OCI-LY7 (cell line): Measurements from ENCODE around the gene PCDH9. TPM values are rescaled to one million over a fixed set of nuclear protein-coding genes. Genes with fewer than 3 reads are reported as not detected.

ENCODE experiments used
- BruUV-seq: library from RNA; stranded (reverse); fragments of 400-500 nt; replicated peaks from 2 replicates; lab custom pipeline; 2021; lab: Mats Ljungman, UMichigan
- CTCF ChIA-PET: fragments of 300-600 bp; sonication (Branson Sonifier 250); formaldehyde crosslinking; loops from one replicate; lab custom pipeline; 2022; ENCODE audit warnings: antibody characterized with exemption; ENCODE audit not compliant: unreplicated experiment; lab: Charles Lee
- POLR2A ChIA-PET: fragments of 300-600 bp; sonication (Branson Sonifier 250); formaldehyde crosslinking; loops from one replicate; lab custom pipeline; 2022; ENCODE audit warnings: antibody characterized with exemption; lab: Charles Lee
- DNase-seq: peaks from one replicate; pipeline ENCODE4 v3.0.0-alpha.2; 2015; ENCODE audit warnings: low spot score
- H2AFZ ChIP-seq: fragments of 200-600 bp; sonication (generic), shearing (Covaris generic); 2 replicates; pipeline ENCODE4 v1.6.1; 2014; ENCODE audit warnings: mild to moderate bottlenecking, antibody characterized with exemption, low read length, moderate library complexity
- H3K27ac ChIP-seq: fragments of 200-600 bp; sonication (generic); 2 replicates; pipeline ENCODE4 v1.5.1; 2014; ENCODE audit warnings: mixed run types, low read depth, mild to moderate bottlenecking, moderate library complexity, low read length, inconsistent platforms; ENCODE audit not compliant: poor library complexity, severe bottlenecking
- H3K36me3 ChIP-seq: fragments of 200-600 bp; sonication (generic); 2 replicates; pipeline ENCODE4 v1.6.1; 2014; ENCODE audit warnings: mild to moderate bottlenecking, antibody characterized with exemption, low read length, moderate library complexity, mixed read lengths; ENCODE audit not compliant: insufficient read depth
- H3K4me1 ChIP-seq: fragments of 200-600 bp; sonication (generic); 2 replicates; pipeline ENCODE4 v1.5.1; 2014; ENCODE audit warnings: mild to moderate bottlenecking, low read length; ENCODE audit not compliant: insufficient read depth, poor library complexity, severe bottlenecking
- H3K4me2 ChIP-seq: fragments of 200-600 bp; sonication (generic); 2 replicates; pipeline ENCODE4 v1.6.1; 2014; ENCODE audit warnings: mild to moderate bottlenecking, low read length
- H3K4me3 ChIP-seq: fragments of 200-600 bp; sonication (generic); 2 replicates; pipeline ENCODE4 v1.5.1; 2014; ENCODE audit warnings: mild to moderate bottlenecking, low read depth, low read length; ENCODE audit not compliant: poor library complexity, severe bottlenecking
- H3K79me2 ChIP-seq: fragments of 200-600 bp; sonication (generic); 2 replicates; pipeline ENCODE4 v1.6.1; 2016; ENCODE audit warnings: low read depth, mild to moderate bottlenecking, low read length, moderate library complexity, mixed read lengths; ENCODE audit not compliant: insufficient read depth
- H3K9me2 ChIP-seq: fragments of 200-600 bp; sonication (generic); 2 replicates; pipeline ENCODE4 v1.6.1; 2016; ENCODE audit warnings: mild to moderate bottlenecking, low read length, mixed read lengths; ENCODE audit not compliant: insufficient read depth
- H3K9me3 ChIP-seq: fragments of 200-600 bp; sonication (generic); 2 replicates; pipeline ENCODE4 v1.6.1; 2014; ENCODE audit warnings: mild to moderate bottlenecking, mixed run types, low read length, mixed read lengths
- H4K20me1 ChIP-seq: fragments of 200-600 bp; sonication (generic); 2 replicates; pipeline ENCODE4 v1.6.1; 2014; ENCODE audit warnings: mild to moderate bottlenecking, antibody characterized with exemption, low read length, moderate library complexity, mixed read lengths; ENCODE audit not compliant: insufficient read depth
- EZH2phosphoT487 ChIP-seq: fragments of 200-600 bp; sonication (generic); IDR thresholded peaks from 2 replicates; pipeline ENCODE4 v1.6.1; 2018; ENCODE audit warnings: low read depth, borderline replicate concordance, mild to moderate bottlenecking, mixed run types, antibody characterized with exemption, low read length, moderate library complexity, mixed read lengths
- intact Hi-C: fragments of 100-400 bp; cut with micrococcal nuclease; formaldehyde crosslinking; loops from one replicate; pipeline ENCODE4 v1.10.0; 2022; ENCODE audit not compliant: unreplicated experiment
- total RNA-seq, 2 experiments: library from RNA; depleted of rRNA in 1 of 2; stranded (reverse); fragments of >200 nt in 1 of 2; shearing (Covaris generic) in 1 of 2; gene quantifications; 2 replicates each; pipeline ENCODE4 v1.2.3, GENCODE V29; 2014 to 2022
- TF ChIP-seq, protein P1 (sequence below): fragments of 200-600 bp; sonication (generic); conservative IDR thresholded peaks from 2 replicates; pipeline ENCODE4 v1.5.1; 2014; ENCODE audit warnings: mild to moderate bottlenecking, antibody characterized with exemption, low read length, moderate library complexity, mixed read lengths

Gene PCDH9
- total RNA-seq, 2 experiments from 2014 or later = 20.1 to 26.0 TPM

GRCh38 chr13:66778461-66778860, 451.7 kb downstream of the PCDH9 start:
- H3K36me3 ChIP-seq = no peaks in the 10 kb centered on the region
- TF ChIP-seq EZH2phosphoT487 = no peak
- TF ChIP-seq, protein P1, sequence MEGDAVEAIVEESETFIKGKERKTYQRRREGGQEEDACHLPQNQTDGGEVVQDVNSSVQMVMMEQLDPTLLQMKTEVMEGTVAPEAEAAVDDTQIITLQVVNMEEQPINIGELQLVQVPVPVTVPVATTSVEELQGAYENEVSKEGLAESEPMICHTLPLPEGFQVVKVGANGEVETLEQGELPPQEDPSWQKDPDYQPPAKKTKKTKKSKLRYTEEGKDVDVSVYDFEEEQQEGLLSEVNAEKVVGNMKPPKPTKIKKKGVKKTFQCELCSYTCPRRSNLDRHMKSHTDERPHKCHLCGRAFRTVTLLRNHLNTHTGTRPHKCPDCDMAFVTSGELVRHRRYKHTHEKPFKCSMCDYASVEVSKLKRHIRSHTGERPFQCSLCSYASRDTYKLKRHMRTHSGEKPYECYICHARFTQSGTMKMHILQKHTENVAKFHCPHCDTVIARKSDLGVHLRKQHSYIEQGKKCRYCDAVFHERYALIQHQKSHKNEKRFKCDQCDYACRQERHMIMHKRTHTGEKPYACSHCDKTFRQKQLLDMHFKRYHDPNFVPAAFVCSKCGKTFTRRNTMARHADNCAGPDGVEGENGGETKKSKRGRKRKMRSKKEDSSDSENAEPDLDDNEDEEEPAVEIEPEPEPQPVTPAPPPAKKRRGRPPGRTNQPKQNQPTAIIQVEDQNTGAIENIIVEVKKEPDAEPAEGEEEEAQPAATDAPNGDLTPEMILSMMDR = no peak
- POLR2A ChIA-PET = interaction anchor here (0.8 to 3.5 kb wide), 6 partner anchors 10 to 73 kb away, joined by 3 to 16 read pairs (median 3); no protein-coding TSS in a partner anchor
- BruUV-seq = no TSS peak
- H3K9me2 ChIP-seq = no peaks in the 10 kb centered on the region
- no peak overlapping the region for H3K27ac ChIP-seq
- no peak overlapping the region for H3K4me3 ChIP-seq
- no peaks in the 10 kb centered on the region for H3K4me1 ChIP-seq
- H3K9me3 ChIP-seq = no peaks in the 10 kb centered on the region
- H2AFZ ChIP-seq = no peak overlapping the region
- no peak for DNase-seq
- CTCF ChIA-PET = no interaction called here
- H3K4me2 ChIP-seq = no peak overlapping the region
- no peaks in the 10 kb centered on the region for H3K79me2 ChIP-seq
- intact Hi-C loops = no loop called here
- no peaks in the 10 kb centered on the region for H4K20me1 ChIP-seq

GRCh38 chr13:66775196-66775595, 454.9 kb downstream of the PCDH9 start:
- BruUV-seq = no TSS peak
- Histone ChIP-seq H3K9me2 (no peaks in the 10 kb centered on the region; the same call in 1 of the 2 replicates), H3K36me3 (no peaks in the 10 kb centered on the region), H3K4me2 (no peak overlapping the region), H3K4me1 (no peaks in the 10 kb centered on the region), H3K79me2 (no peaks in the 10 kb centered on the region), H2AFZ (no peak overlapping the region), H3K27ac (no peak overlapping the region), H3K4me3 (no peak overlapping the region), H3K9me3 (no peaks in the 10 kb centered on the region; the same call in 1 of the 2 replicates), H4K20me1 (no peaks in the 10 kb centered on the region)
- intact Hi-C loops = no loop called here
- no peak for DNase-seq
- CTCF ChIA-PET = no interaction called here
- TF ChIP-seq, protein P1 = no peak
- TF ChIP-seq EZH2phosphoT487 = no peak
- POLR2A ChIA-PET = interaction anchor here (0.6 to 1.7 kb wide), 5 partner anchors 9 to 110 kb away, joined by 3 to 7 read pairs (median 3); no protein-coding TSS in a partner anchor

DNA sequence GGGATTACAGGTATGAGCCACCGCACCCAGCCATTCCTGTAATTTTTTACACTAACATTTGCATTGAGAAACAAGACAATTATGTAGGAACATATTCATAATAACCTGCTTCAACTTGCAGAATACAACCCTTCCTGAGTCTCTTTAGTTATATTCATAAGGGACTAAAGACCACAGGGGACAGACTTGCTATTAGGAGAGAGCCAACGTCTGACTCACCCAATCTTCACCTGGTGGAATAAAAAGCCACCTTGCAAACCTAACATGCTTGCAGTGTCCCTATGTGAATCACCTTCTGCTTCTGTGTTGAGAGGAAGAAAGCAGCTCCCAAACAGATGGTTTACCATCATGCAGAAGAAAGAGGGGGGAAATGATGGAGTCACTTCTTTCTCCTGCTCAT, 456.1 kb downstream of the PCDH9 start:
- Histone ChIP-seq H3K36me3 (no peaks in the 10 kb centered on the region), H3K4me1 (no peaks in the 10 kb centered on the region), H3K79me2 (no peaks in the 10 kb centered on the region), H3K27ac (no peak overlapping the region), H3K4me2 (no peak overlapping the region), H3K9me3 (no peaks in the 10 kb centered on the region; the same call in 1 of the 2 replicates), H3K9me2 (no peaks in the 10 kb centered on the region; the same call in 1 of the 2 replicates), H4K20me1 (no peaks in the 10 kb centered on the region), H2AFZ (0 out of 2 replicates have a peak overlapping the region, but pooled peaks have one; percentile 20), H3K4me3 (no peak overlapping the region)
- BruUV-seq = no TSS peak
- TF ChIP-seq EZH2phosphoT487 = no peak
- TF ChIP-seq, protein P1 = no peak
- ChIA-PET POLR2A (interaction anchor here (0.7 to 1.7 kb wide), 6 partner anchors 8 to 220 kb away, joined by 3 to 7 read pairs (median 4); no protein-coding TSS in a partner anchor), CTCF (no interaction called here)
- intact Hi-C loops = no loop called here
- no peak for DNase-seq
